ENCODE results near the gene AIG1.
"Not testable (repeated sequence)": the region's sequence is repeated elsewhere in the genome, so short reads cannot be mapped to it uniquely, and the experiment has no call there.

Gene AIG1

DNA sequence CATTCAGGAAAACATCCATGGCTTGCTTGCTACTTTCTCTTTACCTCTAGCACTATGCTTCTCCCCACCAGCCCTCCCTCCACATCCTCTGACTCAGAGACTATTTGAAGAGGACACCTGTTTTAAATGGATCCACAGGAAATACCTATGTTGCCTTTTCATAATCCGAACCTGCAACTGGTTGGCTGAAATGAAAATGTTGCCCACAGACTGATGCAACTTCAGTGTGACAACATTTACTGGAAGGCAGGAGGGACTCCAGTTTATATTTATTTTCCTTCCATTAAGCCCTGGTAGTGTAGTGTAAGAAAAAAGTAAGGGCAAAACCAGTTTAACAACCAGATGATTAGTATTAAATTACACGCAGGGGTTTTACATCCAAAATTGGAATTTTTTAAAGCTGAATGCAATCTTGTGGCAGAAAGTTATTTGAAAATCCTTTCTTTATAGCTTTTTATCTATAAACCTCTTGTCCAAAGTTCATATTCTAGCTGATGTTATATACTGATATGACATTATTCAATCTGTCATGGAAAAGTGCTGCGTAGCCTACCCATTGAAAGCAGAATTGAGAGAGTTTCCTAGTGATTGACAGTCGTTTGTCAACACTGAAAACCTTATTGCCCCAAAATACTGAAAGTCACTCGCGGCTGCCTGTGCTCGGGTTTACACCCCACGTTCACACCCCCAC is 881 bp upstream of the AIG1 start:
- no peak for DNase-seq

DNA sequence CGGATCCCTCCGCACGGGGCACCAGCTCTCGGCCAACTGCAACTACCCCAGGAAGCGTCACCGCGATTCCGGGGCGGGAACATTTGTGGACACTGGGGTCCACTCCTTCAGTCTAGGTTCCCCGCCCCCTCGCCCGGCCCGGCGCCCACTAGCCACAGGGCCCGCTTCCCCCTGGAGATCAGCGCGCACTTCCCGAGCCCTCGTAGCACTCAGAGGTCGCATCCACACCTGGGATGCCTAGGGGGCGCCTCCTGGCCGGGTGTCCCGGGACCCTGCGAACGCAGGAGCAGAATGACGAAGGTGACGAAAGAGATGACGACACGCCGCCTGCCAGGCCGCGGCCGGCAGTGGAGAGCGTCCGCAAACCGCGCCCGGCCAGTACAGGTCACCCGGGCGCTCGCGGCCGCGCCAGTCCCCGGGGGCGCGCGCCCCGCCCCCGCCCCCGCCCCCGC is 309 bp upstream of the AIG1 start:
- no peak for DNase-seq

DNA sequence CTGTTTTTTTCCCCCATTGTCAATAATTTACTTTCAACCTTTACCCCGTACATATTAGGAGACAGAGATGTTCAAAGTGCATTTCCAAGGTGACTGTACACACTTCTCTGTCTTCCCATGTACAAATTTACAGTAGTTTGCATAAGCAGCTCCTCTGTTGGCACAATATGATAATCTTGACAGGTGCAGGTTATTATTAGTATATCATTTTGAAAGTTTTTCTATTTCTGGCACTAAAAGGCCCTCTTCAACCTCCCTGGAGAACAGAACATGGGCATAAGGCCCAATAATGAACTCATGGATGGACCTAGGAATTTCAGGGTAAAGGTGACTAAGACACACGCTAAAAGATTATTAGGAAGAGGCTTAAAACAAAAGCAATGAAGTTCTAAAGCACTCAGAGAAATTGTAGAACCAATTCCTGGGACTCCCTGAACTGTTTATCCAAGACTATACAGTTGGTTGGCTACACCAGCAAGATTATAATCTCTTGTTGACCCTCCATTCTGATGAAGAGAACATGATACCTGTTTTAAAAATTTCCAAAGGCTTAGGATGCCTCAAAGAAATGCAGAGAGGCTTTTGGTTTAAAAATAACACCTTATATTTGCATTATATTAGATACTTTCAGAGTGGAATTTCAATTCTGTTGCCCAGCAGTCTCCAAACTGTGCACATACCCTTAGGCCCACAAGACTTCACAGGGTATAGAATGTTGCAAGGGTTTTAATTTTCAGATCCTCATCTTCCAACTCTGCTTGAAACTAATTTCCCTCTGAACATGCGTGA is 1.1 kb downstream of the AIG1 start:
- no peak for DNase-seq

DNA sequence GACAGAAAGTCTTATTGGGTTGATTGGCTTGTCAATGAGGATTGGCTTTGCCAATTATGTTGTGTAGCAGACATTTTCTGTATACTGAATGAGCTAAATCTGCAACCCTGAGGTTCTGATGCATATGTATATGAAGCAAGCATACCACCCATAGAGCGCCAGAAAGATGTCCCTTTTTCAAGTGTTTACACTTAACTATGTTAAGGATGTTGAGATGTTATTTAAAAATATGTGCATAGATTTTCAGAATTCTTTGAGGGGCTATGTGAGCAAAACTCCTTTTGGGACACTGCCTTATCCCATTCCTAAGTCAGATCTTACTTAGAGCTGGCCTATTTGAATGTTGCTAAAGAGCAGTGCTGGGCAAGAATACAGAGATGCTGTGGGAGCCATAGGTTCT is 1.9 kb downstream of the AIG1 start:
- DNase-seq = no peak

DNA sequence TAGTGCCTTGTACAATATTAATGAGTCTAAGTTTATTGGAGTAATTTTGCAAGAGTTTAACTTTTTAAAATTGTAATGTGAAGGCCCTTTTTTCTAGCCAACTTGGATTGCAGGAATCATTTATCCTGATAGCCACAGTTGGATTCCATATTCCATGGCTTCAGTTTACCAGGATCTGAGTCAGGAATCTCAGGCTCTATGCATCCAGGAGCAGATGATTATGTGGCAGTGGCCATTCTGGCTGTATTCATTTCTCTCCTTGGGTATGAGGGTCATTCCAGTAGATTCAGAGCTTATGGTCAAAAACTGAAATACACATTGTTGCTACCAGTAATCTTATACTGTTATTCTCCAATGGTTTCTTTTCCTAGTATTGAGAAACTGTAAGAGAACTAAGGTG is 2.9 kb downstream of the AIG1 start:
- no peak for DNase-seq

DNA sequence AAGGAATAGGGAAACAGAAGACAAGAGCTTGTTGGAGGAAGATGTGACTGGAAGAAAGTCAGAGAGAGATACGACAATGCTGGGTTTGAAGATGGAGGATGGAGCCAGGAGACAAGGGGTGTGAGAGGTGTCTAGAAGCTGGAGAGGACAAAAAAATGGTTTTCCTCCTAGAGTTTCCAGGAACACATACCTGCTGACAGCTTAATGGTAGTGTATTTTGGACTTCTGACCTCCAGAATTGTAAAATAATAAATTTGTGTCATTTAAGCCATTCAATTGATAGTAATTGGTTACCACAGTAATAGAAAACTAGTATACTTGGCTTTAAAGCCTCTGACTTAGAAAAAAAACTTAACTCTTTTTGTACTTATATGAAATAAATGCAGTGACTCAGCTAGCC is 3.6 kb downstream of the AIG1 start:
- DNase-seq = no peak

DNA sequence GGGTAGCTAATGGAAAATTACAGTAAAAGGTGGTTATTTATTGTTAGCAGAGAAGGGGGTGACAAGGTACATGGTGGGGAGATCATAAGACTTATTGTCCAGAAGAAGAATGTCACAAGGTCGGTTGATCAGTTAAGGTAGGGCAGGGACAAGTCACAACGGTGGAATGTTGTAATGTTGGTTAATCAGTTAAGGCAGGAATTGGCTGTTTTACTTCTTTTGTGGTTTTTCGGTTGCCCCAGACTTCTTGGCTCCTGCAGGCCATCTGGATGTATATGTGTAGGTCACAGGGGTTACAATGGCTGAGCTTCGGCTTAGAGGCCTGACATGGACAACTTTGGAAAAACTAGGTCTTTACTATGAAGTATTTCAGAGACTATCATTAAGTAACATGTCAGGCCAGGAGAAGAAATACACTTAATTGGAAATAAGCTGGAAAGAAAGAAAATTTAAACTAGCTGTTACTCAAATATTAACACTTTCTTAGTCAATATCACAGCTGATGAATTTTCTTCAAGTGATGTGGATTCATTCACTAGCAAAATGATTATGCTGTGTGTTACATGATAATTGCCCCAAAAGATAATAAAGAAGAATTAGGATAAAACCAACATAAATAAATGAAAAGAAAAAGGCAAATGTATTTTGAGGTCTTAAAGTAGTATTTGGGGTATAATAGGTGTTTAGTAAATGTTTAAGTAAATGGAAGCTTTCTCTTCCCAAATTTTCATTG is 4.4 kb downstream of the AIG1 start:
- no peak for DNase-seq

DNA sequence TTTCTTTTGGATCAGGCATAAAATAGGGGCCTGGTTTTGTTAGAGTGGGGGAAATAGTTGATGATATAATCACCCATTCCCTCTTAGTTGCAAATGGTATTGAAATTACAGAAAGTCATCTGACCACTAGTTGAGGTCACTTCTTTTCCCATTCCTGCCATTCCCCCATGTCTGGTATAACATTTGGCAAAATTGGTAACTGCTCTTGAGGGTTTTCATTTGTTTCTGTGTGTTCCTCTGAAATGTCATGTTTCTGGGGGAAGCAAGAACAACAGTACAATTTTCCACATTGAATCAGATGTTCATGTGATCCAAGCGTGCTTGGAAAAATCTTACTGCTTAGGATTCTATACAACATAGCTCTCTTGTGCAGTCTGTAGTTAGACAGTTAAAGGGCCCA is 7.3 kb downstream of the AIG1 start:
- DNase-seq = no peak

DNA sequence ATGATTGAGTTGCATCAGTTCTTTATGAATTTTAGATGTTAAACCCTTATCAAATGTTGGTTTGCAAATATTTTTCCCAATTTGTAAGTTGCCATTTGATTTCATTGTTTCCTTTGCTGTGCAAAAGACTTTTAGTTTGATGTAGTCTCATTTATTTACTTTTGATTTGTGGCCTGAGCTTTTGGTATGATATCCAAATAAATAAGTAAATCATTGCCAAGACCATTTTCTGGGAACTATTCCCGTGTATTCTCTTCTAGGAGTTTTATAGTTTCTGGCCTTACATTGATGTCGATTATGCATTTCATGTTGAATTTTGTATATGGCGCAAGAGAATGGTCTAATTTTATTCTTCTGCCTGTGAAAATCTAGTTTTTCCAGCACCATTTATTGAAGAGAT is 13.4 kb downstream of the AIG1 start:
- no peak for DNase-seq

DNA sequence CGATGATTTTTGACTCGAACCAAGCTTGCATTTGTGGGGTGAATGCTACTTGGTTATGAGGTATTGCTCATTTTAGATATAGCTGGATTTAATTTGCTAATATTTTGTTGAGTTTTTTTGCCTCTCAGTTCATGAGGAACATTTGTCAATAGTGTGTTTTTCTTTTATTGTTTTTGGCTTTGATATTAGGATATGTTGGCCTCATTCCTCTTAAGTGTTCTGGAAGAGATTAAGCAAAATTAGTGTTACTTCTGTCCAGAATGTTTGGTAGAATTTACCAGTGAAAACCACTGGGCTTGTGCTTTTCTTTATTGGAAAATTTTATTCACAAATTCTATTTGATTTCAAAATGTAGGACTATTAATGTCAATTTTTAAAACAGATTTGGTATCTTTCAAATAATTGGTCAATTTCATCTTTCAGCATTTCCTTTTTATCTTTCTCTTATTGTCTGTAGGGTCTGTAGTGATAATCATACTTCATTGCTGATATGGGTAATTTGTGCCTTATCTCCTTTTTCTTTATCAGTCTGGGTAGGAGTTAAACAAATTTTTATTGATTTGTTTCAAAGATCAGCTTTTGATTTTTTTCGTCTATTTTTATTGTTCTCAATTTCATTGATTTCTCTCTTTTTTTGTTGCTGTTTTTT is 14.1 kb downstream of the AIG1 start:
- no peak for DNase-seq

DNA sequence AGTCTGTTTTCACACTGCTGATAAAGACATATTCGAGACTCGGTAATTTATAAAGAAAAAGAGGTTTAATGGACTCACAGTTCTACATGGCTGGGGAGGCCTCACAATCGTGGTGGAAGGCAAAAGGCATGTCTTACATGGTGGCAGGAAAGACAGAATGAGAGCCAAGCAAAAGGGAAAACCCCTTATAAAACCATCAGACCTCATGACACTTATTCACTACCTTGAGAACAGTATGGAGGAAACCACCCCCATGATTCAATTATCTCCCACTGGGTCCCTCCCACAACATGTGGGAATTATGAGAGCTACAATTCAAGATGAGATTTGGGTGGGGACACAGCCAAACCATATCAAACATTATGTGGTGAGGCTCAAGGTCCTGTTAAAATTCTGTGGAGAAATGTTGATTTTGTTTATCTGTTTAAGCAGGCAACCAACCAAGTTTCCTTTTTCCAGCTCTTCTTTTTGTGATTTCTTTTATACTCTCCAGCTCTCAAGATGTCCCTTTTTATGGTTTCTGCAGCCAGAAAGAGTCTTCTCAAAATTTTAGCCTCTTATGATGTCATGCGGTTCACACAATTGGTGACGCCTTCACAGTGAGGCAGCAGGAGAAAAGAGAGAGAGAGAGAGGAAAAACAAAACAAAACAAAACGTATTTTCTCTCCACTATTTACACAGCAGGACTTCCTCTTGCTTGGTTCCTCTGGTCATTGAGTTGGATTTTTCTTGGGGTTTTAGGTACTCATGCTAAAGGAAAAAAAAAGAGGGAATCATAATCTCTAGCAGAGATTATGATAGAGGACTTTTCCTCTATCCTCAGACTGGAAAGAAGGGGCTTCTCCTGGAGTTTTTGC is 18.0 kb downstream of the AIG1 start:
- DNase-seq = no peak

DNA sequence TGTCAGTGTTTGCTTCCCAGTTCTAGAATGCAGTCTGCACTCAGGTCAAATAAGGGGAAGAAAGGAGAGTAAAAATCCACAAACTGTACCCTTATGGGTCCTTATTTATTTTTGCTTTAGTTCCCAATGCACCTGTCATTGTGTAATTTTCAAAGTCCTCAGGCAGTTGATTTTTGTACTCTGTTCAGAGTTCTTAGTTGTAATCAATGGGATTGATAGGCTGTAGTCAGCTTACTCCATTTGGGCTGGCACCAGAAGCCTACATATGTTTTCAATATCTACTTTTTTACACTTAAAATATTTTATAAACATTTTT is 18.6 kb downstream of the AIG1 start:
- DNase-seq = no peak

DNA sequence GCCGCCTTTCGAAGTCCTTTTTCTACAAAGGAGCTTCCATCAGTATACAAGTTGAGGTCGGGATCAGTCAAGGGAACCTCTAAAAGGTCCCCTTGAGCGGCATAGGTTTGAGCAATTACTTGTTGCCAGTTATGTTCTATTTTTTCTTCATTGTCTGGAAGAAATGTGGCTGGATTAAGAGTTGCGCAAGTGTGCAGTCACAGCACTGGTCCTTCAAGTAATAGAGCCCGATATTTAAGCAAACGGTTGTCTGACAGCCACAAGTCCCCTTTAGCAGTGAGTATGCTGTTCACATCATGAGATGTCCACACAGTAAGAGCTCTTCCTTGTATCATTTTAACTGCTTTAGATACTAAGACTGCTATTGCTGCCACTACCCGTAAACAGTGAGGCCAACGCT is 21.6 kb downstream of the AIG1 start:
- not testable (repeated sequence) for DNase-seq

DNA sequence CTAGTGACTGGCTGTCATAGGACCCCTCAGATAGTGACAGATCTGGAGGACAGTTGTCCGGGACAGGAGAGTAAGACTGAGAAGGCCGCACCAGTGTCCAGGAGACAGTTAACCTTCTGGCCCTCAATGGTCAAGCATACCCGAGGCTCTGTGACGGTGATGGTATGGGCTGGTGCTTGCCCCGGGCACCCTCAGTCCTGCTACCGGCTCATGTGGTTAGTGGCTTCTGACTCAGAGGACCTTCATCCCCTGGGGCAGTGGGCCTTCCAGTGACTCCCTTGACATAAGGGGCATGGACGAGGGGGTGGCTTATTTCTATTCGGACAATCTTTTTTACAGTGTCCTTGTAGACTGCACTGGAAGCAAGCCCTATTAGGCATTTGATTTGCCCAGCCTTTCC is 23.3 kb downstream of the AIG1 start:
- not testable (repeated sequence) for DNase-seq

DNA sequence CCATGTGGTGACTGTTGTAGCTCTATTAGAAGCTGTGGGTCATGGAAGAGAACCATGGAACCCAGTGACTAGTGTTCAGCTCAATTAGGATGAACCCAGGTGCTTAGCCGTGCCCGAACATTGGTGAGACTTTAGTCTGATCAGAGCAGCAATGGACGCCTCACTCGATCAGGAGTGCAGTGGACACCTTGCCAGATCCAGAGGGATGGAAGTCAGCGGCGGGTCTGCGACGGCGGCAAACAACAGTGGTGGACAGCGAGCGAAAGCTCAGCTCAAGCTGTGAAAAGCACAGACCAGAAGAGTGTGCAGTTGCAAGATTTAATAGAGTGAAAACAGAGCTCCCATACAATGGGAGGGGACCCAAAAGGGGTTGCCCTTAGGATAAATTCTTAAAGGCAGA is 26.6 kb downstream of the AIG1 start:
- not testable (repeated sequence) for DNase-seq

DNA sequence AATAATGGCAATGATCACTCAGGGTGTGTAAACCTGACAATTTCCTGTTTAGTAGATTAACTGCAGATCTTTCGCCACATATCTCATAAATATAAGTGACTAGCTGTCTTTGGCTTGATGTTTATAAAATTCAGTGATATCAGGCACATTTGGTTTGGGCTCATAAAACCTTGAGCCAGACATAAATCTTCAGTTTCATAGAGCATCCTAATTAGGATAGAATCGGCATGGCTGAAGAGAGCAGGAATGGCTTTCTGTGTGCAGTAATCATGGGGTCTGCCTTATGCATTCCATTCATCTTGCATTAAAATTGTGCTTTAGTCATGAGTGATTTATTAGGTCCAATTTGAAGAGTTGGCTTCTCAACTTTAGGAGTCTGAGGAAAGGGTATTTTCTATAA is 27.2 kb downstream of the AIG1 start:
- DNase-seq = no peak

DNA sequence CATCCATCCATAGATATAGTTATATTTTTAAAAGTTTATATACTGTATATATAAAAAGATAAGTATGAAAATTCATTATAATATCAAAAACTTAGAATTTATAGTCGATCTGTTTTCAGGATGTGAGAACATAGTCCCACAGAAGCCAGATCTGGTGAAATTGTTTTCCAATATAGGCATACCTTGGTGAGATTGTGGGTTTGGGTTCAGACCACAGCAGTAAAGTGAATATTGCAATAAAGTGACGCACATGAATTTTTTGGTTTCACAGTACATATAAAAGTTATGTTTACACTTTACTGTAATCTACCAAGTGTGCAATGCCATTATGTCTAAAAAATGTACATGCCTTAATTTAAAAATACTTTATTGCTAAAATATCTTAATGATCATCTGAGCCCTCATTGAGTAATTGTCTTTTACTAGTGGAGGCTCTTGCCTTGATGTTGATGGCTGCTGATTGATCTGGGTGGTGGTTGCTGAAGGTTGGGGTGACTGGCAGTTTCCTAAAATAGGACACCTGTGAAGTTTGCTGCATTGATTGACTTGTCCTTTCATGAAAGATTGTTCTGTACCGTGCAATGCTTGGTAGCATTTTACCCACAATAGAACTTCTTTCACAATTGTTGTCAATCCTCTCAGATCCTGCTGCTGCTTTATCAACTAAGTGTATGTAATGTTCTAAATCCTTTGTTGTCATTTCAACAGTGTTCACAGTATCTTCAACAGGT is 29.8 kb downstream of the AIG1 start:
- DNase-seq = no peak

DNA sequence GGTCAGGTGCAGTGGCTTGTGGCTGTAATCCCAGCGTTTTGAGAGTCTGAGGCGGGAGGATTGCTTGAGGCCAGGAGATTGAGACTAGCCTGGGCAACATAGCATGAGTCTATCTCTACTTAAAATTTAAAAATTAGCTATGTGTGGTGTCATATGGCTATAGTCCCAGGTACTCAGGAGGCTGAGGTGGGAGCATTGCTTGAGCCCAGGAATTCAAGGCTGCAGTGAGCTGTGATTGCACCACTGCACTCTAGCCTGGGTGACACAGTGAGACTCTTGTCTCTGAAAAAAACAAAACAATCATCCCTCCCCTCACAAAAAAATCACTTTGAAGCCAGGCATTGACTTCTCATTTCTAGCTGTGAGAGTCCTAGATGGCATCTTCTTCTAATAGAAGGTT is 32.1 kb downstream of the AIG1 start:
- no peak for DNase-seq

DNA sequence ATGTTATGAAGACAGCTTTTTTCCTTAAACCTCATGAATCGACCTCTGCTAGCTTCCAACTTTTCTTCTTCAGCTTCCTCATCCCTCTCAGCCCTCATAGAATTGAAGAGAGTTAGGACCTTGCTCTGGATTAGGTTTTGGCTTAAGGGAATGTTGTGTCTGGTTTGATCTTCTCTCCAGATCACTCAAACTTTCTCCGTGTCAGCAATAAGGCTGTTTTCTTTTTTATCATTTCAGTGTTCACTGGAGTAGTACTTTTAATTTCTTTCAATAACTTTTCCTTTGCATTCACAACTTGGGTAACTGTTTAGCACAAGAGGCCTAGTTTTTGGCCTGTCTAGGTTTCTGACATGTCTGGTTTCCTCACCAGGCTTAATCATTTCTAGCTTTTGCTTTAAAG is 32.6 kb downstream of the AIG1 start:
- no peak for DNase-seq

DNA sequence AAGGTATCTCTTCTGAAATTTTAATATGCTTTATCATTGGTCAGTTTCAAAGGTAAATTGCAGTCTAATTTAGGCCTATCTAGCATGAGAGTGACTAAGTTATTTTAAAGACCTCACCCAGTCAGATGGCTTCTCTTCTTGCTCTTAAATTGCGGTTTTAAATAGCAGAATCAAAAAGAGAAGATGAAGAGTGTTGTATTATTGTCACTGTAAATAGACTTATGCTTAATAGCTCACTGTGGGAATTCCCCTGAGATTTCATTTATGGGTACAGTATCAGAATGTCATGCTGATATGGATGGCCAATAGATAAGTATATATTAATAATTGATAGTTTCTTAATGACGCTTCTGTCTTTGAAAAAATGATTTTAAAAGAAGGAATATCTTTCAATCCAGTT is 35.7 kb downstream of the AIG1 start:
- DNase-seq = no peak

DNA sequence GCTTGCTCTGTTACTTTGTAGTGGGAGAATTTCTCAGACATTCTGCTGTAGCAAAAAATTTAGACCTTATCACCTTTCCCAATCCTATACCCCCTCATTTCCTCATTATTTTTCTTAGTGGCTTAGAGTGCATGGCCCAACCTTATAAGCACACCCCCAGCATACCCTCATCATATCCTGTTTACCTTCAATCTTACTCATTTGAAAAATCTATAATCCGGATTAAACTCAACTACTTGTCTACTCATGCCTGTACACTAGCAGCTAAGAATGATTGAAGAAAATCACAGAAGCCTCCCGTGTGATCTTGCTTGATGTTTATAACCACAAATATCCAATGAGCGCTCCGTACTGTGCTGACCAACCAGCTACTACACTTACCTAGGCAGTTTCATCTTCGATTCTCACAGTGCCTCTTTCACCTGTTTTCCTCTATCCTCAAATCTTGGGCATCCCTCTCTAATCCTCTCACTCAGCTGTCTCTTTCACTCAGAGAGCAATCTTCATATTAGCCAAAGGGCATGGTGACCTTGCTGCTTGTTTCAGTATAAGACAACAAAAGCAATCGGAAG is 36.6 kb downstream of the AIG1 start:
- DNase-seq = no peak
